Type B pancreatic cell (in vitro differentiated cells): Measurements from ENCODE around the gene RFPL4AL1. TPM values are rescaled to one million over a fixed set of nuclear protein-coding genes. Genes with fewer than 3 reads are reported as not detected.
"Not testable (repeated sequence)": the region's sequence is repeated elsewhere in the genome, so short reads cannot be mapped to it uniquely, and the experiment has no call there.

Experiments used
- DNase-seq: peaks from one replicate; pipeline ENCODE4 v3.0.0; 2021; ENCODE audit warnings: mixed read lengths; ENCODE audit not compliant: unreplicated experiment; ENCODE audit errors: extremely low spot score
- H3K27ac Mint-ChIP-seq: 2 replicates; pipeline ENCODE4 v1.8.0; 2021; ENCODE audit warnings: mild to moderate bottlenecking, mixed read lengths
- H3K27me3 Mint-ChIP-seq: 2 replicates; pipeline ENCODE4 v1.8.0; 2021; ENCODE audit warnings: mixed read lengths
- H3K36me3 Mint-ChIP-seq: 2 replicates; pipeline ENCODE4 v1.8.0; 2021; ENCODE audit warnings: mixed read lengths
- H3K4me1 Mint-ChIP-seq: one replicate; pipeline ENCODE4 v1.8.0; 2021; ENCODE audit warnings: mixed read lengths; ENCODE audit not compliant: unreplicated experiment
- H3K4me3 Mint-ChIP-seq: 2 replicates; pipeline ENCODE4 v1.8.0; 2021; ENCODE audit warnings: mild to moderate bottlenecking, mixed read lengths
- H3K9me3 Mint-ChIP-seq: 2 replicates; pipeline ENCODE4 v1.8.0; 2021; ENCODE audit warnings: mixed read lengths
- long read RNA-seq: library from polyadenylated mRNA; unstranded; transcript quantifications from one replicate; pipeline ENCODE4 v2.0.0, GENCODE V29; 2020
- total RNA-seq: library from RNA; stranded (reverse); gene quantifications from 2 replicates; pipeline ENCODE4 v1.2.1, GENCODE V29; 2021; ENCODE audit warnings: low replicate concordance
- TF ChIP-seq, protein P1 (sequence below): fragments of 200-600 bp; sonication (generic); conservative IDR thresholded peaks from 2 replicates; pipeline ENCODE4 v1.5.0; 2021; ENCODE audit warnings: antibody characterized with exemption, mild to moderate bottlenecking

RFPL4AL1 gene
- not detected in 2 replicates for total RNA-seq
- long read RNA-seq = 0 reads

DNA sequence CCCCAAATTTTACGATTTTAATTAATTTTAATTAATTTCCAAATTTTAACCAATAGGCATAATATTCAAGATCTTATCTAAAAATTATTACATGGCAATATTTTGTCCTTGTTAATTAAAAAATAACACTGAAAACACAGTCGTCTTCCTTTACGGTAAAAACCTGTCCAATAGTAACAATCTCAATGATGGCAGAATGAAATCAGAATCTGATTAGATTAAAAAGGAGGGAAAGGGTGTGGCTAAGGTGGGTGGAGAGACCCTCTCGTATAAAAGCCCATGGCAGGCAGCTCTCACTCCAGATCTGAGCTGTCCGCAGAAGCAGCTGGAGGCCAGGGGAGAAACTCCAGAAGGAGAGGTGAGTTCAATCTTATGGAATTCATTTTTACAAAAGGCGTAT lies at the start of gene RFPL4AL1:
Gene RFPL4AL1 (plus strand): TSS at position 301 of the 400 bp plus-strand sequence. CDS start 2,687 bp downstream, outside the sequence.
- not testable (repeated sequence) for H3K27ac Mint-ChIP-seq, H3K4me3 Mint-ChIP-seq, H3K4me1 Mint-ChIP-seq, DNase-seq, H3K27me3 Mint-ChIP-seq, H3K36me3 Mint-ChIP-seq, H3K9me3 Mint-ChIP-seq

DNA sequence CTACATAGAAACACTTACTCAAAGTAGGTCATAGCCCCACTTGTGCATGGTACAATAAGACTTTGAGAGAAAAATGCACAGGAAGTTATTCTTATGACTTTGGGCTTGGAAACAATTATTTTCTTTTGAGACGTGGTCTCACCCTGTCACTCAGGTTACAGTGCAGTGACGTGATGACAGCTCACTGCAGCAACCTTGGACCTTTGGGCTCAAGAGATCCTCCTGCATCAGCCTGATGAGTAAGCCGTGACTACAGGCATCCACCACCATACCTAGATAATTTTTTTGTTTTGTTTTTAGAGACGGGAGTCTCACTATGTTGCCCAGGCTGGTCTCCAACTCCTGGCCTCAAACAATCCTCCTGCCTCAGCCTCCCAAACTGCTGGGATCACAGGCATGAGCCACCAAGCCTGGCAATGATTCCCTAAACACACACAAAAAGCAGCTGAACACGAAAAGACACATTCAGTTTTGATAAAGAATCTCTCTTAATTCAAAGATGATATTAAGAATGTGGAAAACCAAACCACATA lies 48.6 kb upstream of the RFPL4AL1 start:
- peaks cover 17% of the 10 kb centered on the region for H3K9me3 Mint-ChIP-seq
- no peaks in the 10 kb centered on the region for H3K27me3 Mint-ChIP-seq
- no peaks in the 10 kb centered on the region for H3K4me1 Mint-ChIP-seq
- H3K27ac Mint-ChIP-seq = no peak overlapping the region
- TF ChIP-seq, protein P1, sequence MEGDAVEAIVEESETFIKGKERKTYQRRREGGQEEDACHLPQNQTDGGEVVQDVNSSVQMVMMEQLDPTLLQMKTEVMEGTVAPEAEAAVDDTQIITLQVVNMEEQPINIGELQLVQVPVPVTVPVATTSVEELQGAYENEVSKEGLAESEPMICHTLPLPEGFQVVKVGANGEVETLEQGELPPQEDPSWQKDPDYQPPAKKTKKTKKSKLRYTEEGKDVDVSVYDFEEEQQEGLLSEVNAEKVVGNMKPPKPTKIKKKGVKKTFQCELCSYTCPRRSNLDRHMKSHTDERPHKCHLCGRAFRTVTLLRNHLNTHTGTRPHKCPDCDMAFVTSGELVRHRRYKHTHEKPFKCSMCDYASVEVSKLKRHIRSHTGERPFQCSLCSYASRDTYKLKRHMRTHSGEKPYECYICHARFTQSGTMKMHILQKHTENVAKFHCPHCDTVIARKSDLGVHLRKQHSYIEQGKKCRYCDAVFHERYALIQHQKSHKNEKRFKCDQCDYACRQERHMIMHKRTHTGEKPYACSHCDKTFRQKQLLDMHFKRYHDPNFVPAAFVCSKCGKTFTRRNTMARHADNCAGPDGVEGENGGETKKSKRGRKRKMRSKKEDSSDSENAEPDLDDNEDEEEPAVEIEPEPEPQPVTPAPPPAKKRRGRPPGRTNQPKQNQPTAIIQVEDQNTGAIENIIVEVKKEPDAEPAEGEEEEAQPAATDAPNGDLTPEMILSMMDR = no peak
- H3K36me3 Mint-ChIP-seq = no peaks in the 10 kb centered on the region
- H3K4me3 Mint-ChIP-seq = no peak overlapping the region
- DNase-seq = no peak

DNA sequence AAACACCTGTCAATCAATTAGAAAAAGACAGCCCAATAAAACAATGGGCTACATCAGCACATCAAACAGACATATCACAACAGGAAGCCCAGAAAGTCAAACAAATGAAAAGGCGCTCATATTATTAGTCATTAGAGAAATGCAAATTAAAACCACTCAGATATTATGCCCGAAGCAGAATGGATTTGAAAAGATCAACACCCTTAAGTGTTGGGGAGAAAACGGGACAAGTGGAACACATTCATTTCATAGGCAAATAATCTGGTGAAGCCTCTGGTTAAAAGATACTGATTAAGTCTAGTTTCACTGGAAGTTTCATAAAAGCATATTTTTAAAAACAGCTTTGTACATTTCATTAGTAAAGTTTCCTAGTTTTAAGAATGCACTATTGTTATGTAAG lies 48.1 kb upstream of the RFPL4AL1 start:
- DNase-seq = no peak
- Mint-ChIP-seq H3K27ac (no peak overlapping the region), H3K9me3 (peaks cover 17% of the 10 kb centered on the region), H3K27me3 (no peaks in the 10 kb centered on the region), H3K4me3 (no peak overlapping the region), H3K4me1 (no peaks in the 10 kb centered on the region), H3K36me3 (no peaks in the 10 kb centered on the region)
- TF ChIP-seq, protein P1 = no peak

DNA sequence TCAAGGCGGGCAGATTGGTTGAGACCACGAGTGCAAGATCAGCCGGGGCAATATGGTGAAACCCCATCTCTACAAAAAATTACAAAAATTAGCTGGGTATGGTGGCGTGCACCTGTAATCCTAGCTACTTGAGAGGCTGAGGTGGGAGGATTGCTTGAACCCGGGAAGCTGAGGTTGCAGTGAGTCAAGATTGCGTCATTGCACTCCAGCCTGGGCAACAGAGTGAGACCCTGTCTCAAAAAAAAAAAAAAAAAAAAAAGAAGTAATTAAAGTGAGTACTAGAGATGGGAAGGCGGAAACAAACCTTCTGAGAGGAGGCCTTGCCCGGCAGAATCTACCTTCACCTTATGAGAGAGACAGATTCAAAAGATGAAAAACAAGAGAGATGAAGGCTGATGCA lies 45.4 kb upstream of the RFPL4AL1 start:
- H3K9me3 Mint-ChIP-seq = peaks cover 20% of the 10 kb centered on the region
- H3K27me3 Mint-ChIP-seq = no peaks in the 10 kb centered on the region
- no peak overlapping the region for H3K27ac Mint-ChIP-seq
- H3K4me1 Mint-ChIP-seq = no peaks in the 10 kb centered on the region
- no peak for DNase-seq
- no peak overlapping the region for H3K4me3 Mint-ChIP-seq
- TF ChIP-seq, protein P1 = no peak
- no peaks in the 10 kb centered on the region for H3K36me3 Mint-ChIP-seq

DNA sequence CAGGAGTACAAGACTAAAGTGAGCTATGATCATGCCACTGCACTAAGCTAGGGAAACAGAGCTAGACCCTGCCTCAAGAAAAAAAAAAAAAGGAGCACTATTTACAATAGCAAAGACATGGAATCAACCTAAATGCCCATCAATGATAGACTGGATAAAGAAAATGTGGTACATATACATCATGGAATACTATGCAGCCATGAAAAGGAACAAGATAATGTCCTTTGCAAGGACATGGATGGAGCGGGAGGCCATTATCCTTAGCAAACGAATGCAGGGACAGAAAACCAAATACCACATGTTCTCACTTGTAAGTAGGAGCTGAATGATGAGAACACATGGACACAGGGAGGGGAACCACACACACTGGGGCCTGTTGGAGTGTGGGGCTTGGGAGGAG lies 38.5 kb upstream of the RFPL4AL1 start:
- H3K4me3 Mint-ChIP-seq, DNase-seq, H3K9me3 Mint-ChIP-seq, H3K4me1 Mint-ChIP-seq, H3K27ac Mint-ChIP-seq, H3K36me3 Mint-ChIP-seq, H3K27me3 Mint-ChIP-seq: not testable (repeated sequence)

DNA sequence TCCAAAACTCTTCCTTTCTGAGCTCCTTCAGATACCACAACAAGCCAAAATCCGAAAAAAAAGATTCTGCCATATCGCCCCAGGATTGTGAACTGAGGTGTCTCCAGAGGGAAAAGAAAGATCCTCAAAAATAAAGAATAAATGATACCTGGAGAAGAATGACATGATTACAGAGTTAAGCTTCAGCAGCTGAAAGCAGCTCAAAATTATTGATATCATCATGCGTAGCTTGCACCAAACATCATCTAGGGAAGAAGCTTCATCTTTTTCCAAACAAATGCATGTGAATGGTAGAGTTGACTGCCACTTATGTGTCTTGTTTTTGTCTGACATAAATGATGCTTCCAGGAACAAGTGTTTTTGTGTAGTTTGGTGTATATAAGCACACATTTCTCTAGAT lies 30.6 kb upstream of the RFPL4AL1 start, which contains the start of gene NLRP9:
Gene NLRP9 (minus strand): TSS at position 101 of the 400 bp plus-strand sequence. CDS start 28 bp downstream, at position 73.
- TF ChIP-seq, protein P1 = no peak
- no peaks in the 10 kb centered on the region for H3K36me3 Mint-ChIP-seq
- peaks cover 11% of the 10 kb centered on the region for H3K9me3 Mint-ChIP-seq

DNA sequence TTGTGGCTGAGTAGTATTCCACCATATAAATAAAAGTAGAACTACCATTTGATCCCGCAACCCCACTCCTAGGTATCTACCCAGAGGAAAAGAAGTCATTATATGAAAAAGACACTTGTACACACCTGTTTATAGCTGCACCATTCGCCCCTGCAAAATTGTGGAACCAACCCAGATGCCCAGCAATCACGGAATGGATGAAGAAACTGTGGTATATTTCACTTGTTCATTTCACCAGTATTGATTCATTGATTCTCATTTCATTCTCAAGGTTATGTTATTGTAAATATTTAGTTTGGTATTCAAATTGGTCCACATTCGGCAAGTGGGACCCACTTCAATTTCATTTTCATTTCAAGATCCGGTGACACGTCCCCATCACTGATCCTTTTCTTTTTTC lies 18.2 kb upstream of the RFPL4AL1 start:
- H3K4me3 Mint-ChIP-seq = no peak overlapping the region
- no peaks in the 10 kb centered on the region for H3K4me1 Mint-ChIP-seq
- TF ChIP-seq, protein P1 = no peak
- H3K27ac Mint-ChIP-seq = no peak overlapping the region
- H3K27me3 Mint-ChIP-seq = no peaks in the 10 kb centered on the region
- H3K9me3 Mint-ChIP-seq = peaks cover 3% of the 10 kb centered on the region
- no peaks in the 10 kb centered on the region for H3K36me3 Mint-ChIP-seq
- no peak for DNase-seq

More for the DNA sequence above, 30.6 kb upstream of the RFPL4AL1 start, which contains the start of gene NLRP9:
- H3K4me1 Mint-ChIP-seq = no peaks in the 10 kb centered on the region
- DNase-seq = no peak
- H3K4me3 Mint-ChIP-seq = no peak within 1 kb of the TSS
- no peaks in the 10 kb centered on the region for H3K27me3 Mint-ChIP-seq
- no peak within 1 kb of the TSS for H3K27ac Mint-ChIP-seq
